HG02610 (cell line): Measurements from ENCODE around the gene GSG1L.
"Not testable (repeated sequence)": the region's sequence is repeated elsewhere in the genome, so short reads cannot be mapped to it uniquely, and the experiment has no call there.

Experiments
- ATAC-seq: cut with Tn5 transposase; IDR thresholded peaks from one replicate; pipeline ENCODE4 v1.9.1; 2021; ENCODE audit warnings: mild to moderate bottlenecking, moderate library complexity; ENCODE audit not compliant: unreplicated experiment

GSG1L gene

DNA sequence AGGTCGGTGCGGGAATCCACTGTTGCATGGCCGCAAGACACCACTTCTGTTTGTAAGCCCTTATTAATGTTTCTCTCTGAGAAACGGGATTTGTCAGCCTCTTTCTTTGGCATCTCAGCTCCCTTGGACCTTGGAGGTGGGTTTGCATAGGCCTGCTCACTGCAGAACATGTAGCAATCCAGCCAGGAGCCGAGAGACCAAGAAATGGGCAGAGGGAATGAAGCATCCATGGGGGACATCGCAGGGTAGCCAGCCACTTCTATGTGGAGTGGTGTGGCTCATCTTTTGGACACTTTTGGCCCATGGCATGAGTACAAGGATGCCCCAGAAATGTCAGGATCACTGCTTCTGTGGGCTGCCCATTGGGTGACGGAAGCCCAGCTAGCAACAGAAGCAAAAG lies 79.4 kb downstream of the GSG1L start:
- no peak for ATAC-seq

DNA sequence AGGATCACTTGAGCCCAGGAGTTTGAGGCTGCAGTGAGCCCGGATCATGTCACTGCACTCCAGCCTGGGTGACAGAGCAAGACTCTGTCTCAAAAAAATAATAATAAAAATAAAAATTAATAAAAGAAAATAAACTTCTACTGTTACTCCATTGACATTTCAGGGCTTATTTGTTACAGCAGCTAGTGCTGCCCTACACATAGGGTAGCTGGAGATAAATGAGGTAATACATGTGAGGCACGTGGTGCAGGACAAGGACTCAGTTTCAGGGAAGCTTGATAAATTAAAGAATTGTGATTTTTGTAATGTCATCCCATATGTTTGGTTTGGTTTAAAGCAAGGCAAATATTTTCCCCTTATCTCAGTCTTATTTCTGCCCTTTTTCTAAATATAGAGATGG lies 80.3 kb downstream of the GSG1L start:
- ATAC-seq, result no peak

DNA sequence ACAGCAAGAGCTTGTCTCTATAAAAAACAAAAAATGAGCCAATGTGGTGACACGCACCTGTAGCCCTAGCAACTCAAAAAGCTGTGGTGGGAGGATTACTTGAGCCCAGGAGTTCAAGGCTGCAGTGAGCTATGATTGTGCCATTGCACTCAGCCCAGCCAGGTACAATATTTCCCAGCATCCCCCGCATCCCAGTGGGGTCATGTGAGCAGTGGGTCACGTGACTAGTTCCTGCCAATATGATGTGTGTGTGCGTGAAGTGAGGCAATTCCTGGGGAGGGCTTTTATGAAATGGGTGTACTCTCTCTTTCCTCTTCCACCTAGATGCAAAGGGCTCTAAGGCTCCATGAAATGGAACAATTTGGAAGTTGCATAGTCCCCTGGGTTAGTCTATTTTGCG lies 81.3 kb downstream of the GSG1L start:
- ATAC-seq, result no peak

DNA sequence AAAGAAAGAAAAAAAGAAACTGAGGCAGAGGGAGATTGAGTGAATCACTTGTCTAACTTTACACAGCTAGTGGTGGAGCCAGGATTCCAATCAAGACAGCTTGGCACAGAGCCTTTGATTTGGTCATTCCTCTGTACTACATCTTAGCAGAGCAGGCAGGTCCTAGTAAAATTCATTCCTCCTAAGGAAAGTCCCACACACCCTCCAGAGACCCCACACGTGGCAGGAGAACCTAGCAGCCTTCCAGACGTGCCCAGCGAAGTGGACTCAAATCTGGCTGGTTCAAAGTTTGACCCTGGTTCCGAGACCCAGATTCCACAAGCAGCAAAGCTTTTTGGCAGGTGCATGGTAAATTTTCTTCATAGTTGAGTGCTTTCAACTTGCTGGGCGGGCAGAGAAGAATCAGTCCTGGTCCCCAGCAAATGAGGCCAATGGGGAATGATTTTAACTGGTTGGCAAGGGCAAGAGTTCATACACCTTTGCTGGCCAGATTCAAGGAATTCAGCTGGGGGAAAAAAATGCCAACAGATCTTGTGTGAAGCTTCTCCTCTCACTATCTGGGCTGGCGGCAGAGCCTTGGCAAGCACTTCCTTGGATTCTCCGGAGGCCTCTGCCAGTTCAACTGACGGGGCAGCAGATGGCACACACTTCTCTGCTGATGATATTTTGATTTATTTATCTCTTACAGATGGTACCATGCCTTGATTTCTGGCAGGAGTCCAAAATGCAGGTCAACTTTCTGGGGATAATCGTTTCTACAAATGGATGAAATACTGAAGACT lies 82.4 kb downstream of the GSG1L start:
- no peak for ATAC-seq

DNA sequence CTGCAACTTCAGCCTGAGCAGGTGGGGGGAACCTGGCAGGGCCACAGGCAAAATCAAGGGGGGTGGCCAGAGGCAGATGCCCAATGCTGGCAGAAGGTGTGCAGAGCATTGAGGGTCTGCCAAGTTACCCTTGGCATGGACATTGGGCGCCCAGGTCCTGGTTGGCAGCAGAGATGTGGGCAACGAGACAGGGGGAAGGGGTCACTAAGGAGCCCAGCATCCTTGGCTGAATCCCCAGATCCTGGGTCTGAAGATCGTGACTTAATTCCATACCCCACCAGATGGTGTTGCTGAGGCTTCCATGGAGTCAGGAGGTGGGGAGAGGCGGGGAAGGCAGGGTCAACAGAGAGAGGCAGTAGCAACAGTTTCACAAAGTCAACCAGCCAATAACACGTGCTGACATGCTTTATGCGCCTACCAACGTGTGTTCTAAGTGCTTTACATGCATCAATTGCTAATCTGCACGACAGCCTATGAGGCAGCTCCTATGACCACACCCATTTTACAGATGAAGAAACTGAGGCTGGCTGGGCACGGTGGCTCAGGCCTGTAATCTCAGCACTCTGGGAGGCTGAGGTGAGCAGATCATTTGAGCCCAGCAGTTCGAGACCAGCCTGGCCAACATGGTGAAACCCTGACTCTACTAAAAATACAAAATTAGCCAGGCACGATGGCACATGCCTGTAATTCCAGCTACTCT lies 83.3 kb downstream of the GSG1L start:
- no peak for ATAC-seq

DNA sequence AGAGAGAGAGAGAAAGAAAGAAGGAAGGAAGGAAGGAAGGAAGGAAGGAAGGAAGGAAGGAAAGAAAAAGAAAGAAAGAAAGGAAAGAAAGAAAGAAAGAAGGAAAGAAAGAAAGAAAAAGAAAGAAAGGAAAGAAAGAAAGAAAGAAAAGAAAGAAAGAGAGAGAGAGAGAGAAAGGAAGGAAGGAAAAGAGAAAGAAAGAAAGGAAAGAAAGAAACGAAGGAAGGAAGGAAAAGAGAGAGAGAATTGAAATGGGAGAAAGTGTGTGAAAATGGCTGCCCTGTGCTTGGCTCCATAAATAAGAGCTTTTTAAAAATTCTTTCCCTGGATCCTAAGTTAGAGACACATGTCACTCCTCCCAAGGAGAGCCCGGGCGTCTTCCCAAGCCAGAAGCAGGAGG lies 83.8 kb downstream of the GSG1L start:
- ATAC-seq, result not testable (repeated sequence)

DNA sequence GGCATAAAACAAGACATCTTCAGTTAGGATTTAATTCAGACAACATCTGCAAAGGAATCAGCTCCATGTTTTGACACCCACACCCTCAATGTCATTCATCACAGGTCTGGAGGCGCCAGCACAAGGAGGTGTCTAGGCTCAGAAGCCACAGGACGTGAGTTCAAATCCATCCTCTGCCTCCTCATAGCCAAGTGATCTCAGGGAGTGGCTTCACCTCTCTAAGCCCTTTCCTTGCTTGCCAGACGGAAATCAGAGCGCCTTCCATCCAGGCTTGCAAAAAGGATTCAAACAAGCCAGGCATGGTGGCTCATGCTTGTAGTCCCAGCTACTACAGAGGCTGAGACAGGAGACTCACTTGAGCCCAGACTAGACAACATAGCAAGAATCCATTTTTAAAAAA lies 84.6 kb downstream of the GSG1L start:
- ATAC-seq, result no peak

DNA sequence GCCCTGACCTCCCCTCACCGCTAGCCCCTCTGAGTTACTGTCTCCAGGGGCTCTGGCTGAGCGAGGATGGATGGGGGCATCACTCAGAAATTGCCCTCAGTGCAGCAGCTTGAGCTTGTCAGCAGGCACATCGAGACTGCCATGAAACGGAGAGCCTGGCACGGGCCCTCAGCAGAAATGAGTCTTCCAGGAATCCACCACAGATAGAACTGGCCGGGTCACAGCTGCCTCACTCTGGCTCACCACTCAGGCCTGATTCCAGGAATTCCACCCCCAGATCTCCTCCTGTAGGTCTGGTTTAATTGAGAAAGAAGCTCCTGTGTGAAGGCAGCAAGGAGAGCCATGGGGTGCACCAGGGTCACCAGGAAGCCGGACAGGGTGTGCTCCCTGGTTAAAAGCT lies 85.5 kb downstream of the GSG1L start:
- no peak for ATAC-seq

DNA sequence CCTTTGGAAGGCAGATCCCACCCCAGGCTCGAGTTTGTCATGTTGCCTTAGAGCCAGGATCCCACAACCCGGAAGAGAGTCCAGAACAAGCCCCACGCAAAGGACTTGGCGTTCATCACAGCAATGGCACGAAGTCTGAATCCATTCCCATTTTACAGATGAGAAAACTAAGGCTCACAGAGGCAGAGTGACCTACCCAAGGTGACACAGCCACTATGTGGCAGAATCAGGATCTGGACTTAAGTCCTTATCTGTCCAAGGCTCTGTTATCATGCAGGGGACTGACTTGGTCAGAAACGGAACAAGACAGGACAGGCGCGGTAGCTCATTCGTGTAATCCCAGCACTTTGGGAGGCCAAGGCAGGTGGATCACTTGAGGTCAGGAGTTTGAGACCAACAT lies 86.5 kb downstream of the GSG1L start:
- ATAC-seq, result no peak

DNA sequence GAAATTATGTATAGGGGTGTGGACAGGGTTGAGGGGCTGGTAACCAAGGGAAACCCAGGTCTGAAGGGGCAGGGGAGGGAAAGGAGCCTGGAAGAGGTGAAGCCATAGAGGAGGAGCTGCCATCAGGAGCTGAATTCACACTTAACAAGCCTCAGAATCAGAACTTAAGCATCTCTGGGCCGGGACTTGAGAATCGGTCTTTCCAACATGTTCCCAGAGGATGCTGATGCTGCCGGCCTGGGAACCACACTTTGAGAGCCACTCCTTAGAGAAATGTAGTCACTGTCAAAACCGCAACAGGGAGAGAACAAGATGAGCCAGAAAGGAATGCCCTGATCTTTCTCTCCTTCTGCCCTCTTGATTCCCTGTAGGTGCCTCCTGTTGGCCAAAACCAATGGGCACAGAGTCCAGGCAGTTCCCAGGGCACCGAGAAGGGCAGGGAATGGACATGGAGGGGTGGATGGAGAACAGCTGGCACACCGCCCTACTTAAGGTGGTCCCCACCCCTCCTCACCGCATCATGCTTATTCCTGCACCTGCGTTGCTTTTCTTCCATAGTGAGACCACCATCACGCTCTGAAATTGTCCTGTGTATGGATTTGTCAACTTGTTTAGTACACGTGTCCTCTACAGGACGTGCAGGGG lies 88.5 kb downstream of the GSG1L start:
- ATAC-seq, result no peak

DNA sequence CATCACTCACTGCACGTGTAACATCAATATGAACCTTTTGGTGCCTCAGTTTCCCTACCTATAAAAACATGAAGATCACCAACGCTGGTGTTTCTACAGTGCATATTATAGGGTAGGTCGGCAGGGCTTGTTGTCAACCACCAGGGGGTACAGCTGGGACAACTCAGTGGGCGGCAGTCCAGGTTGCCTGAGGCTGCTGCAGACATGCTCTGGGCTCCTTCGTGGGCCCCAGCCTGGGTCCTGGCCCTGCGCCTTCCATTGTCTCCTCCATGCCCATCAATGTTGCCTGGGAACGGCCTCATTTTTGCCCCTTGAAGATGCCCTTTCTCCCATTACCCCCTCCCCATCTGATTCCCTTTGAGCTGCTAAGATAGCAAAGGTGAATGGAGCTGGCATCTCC lies 89.8 kb downstream of the GSG1L start:
- no peak for ATAC-seq

DNA sequence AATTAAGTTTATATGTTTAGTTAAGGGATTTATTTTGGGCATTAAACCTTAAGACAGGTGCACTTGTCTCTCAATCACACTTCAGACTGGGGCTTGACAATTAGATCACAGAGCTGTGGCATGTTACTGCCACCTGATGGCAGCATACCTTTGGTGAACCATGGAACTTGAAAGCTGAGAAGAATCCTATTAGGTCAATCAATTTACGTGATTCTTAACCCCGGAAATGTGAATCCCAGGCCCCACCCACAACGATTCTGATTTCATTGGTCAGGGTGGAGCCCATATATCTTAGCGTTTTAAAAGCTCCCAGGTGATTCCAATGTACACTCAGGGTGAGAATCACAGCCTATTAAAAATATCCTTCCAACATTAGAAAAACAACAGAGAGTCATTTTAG lies 91.0 kb downstream of the GSG1L start:
- no peak for ATAC-seq

DNA sequence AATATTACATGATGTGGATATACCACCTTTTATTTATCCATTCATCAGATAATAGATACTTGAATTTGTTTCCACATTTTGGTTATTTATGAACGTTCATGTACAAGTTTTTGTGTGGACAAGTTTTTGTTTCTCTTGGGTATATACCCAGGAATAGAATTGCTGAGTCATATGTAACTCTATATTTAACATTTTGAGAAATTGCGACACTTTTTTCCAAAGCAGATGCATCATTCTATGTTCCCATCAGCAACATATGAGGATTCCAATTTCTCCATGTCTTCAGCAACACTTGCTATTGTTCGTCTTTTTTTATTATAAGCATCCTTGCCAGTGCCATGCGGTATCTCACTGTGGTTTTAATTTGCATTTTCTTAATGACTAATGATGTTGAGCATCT lies 93.9 kb downstream of the GSG1L start:
- ATAC-seq, result no peak

DNA sequence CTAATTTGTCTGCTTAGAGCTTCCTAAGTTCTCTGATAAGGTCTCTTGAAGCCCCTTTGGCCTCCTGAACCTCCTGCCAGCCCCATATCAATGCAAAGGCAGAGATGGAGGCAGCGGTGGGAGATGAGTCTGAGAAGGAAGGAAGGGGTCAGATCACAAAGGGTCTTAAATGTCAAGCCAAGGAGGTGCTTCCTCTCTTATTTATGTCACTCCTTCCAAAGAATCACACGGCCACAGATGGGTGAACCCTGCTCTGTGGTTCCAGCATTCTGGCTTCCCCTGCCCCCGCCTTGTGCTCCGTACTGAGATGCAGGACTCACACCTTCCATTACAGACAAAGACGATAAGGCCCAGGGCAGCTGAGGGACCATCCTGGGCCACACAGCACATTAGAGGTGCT lies 96.3 kb downstream of the GSG1L start:
- ATAC-seq, result no peak

DNA sequence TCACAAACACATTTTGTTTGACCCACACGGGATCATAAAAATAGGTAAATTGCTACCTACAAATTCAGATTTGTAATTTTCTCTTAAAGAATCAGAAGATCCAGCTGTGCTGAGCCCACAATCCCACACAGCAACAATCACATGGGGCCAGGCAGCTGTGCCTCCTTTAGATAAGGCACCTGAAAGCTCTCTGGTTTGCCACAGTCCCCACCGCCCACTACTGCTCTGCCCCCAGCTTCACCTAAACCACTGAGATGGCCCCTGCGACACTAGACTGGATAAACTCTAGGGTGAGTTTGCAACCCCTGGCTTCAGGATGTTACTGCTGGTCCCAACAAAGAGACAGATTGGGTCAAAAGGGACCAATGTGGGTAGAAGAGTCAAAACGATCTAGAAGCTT lies 96.8 kb downstream of the GSG1L start:
- ATAC-seq, result no peak

DNA sequence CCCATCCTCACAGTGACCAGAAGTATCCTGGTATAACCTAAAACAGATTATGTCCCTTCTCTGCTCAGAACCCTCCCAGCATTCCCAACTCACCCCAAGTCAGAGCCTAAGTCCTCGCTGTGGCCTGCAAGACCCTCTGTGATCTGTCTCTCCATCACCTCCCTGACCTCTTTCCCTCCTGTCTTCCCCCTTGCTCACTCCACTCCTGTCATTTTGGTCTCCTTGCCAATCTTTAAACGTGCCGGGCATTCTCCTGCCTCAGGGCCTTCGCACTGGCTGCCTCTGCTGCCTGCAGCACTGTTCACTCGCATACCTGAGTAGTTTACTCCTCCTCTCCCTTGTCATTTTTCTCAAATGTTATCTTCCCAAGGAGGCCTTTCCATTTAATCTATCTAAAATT lies 97.7 kb downstream of the GSG1L start:
- no peak for ATAC-seq

DNA sequence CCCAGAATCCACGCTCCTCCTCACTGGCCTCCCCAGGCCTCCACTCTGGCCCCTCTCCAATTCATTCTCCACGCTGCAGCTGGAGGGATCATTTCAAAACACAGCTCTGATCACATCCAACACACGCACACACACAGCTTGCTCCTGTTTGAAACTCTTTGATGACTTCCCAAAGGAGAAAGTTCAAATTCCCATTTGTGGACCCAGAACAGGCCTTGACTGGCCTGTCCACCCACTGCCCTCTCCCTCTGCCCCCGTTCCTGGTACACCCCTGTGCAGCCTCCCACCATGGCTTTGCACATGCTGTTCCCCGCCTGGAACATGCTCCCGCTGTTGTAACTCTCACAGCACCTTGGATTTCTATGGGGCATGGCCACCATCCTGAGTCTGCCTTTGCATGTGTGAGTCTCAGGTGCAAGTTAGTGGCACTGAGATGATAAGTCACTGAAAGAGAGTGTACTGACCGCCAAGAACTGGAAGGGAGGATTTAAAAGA lies 100.0 kb downstream of the GSG1L start:
- no peak for ATAC-seq

DNA sequence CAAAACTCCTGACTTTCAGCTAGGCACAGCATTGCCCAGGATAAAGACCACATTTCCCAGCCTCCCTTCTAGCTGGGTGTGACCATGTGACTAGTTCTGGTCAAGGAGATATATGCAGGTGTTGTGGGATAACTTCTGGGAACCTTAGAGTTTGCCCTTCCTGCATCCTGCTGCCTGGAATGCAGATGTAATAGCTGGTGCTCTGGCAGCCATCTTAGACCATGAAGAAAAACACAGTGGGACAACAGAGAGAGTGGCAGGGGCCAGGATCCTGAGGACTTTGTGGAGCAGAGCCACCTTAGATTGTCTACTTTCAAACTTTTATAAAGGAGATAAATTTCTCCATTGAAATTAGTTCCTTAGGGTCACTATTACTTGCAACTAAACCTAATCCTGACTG lies 101.3 kb downstream of the GSG1L start:
- ATAC-seq, result no peak

DNA sequence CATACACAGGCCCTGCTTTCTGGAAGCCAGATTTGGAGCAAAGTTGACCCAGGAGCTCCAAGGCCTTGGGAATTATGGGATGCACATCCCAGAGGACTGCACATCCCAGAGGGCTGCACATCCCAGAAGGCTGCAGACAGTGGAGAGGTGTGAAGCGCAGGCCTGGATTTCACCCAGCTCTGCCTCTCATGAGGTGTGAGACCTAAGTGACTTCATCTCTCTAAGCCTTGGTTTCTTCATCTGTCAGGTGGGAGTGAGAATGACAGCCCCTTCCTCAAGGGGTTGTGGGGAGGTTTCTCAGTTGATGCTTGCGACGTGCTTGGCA lies 102.3 kb downstream of the GSG1L start:
- no peak for ATAC-seq

DNA sequence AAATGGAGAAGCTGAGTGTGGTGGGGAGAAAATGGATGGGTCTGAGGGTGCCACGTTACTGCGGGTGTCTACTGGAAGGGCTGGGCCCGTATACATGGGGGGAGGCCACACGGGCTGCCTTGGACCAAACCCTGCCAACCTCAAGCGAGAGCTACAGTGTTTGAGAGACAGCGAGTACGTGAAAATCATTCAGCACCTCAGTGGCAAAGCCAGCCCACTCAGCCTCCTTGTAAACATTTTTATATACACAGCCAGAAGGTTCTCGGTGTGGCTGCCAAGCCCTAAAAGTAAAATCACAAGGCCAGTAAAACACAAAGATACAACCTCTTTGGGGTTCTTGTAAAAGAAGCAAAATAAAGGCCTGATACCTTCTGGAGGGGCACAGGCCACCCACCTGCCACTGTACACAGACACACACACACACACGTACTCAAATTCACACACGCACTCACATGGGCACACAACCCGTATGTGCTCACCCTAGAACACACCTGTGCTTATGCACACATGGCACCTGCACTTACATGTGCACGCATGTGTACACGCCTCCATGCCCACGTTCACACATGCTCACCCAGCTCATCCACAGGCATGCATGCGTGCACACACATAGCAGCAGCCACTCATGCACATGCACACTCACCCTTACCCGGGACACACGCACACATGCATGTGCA lies 102.8 kb downstream of the GSG1L start:
- no peak for ATAC-seq

DNA sequence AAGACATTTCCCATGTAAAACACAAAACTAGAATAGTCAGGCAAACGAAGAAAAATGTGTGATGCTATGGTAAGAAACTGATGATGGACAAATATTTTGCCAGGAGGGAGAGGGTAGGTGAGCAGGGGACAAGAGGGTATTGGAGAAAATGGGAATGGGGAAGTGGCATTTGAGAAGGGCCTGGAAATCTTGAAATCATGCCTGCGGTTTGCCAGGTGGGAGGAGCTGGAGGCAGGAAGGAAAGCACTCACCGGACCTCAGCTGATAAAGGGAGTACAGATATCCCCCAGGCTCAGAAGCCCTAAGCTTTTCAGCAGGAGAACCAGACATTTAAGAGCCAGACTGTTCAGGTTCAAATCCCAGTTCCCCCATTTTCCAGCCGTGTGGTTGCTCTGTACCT lies 103.6 kb downstream of the GSG1L start:
- no peak for ATAC-seq

DNA sequence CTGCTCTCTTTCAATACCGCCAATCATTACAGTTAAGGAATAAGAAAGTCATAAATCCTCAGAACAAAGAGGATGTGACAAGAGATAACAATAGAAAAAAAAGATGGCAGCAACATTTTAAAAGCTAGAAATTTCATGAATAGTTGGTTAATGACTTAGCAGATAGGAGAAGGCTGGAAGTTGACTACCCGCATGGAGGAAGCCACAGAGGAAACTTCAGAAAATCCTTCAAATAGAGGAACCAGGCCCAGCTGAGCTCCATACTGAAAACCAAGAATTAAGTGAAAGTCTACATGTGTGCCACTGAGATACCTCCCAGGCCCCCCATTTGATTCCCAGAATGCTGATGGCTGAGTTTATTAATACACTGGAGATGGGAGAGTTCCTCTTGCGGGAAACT lies 109.3 kb downstream of the GSG1L start:
- no peak for ATAC-seq
